Measurements from ENCODE around the gene TAOK1. TPM values are rescaled to one million over a fixed set of nuclear protein-coding genes. Genes with fewer than 3 reads are reported as not detected.

Gene TAOK1
- total RNA-seq, 1 experiment from 2014 or later = 56.3 TPM

GRCh38 chr17:29573871-29574731, 183.9 kb downstream of the TAOK1 start:
- CTCF ChIA-PET = interaction anchor here (1.6 kb wide), 2 partner anchors 17 to 204 kb away, joined by 3 to 5 read pairs; no protein-coding TSS in a partner anchor
- BruUV-seq (replicated peaks) = no TSS peak
- Histone ChIP-seq H3K9me2 (ENCODE audit: insufficient read depth) (no peaks in the 10 kb centered on the region), H3K9me3 (ENCODE audit: control insufficient read depth in 1 of 2, insufficient read depth in 1 of 2, low read depth in 1 of 2, low read length in 2 of 2) (no peaks in the 10 kb centered on the region), H2AFZ (ENCODE audit: low read depth, low read length, poor library complexity, severe bottlenecking) (no peak overlapping the region), H3K27me3 (ENCODE audit: insufficient read depth, low read length) (no peaks in the 10 kb centered on the region), H3K79me2 (ENCODE audit: insufficient read depth, low read length) (no peaks in the 10 kb centered on the region), H3K9ac (ENCODE audit: low read length) (no peak overlapping the region), H3K4me3 (replicated peaks in 1 of 2; ENCODE audit: low read depth in 1 of 2, low read length in 2 of 2) (no peak overlapping the region), H3K36me3 (ENCODE audit: control insufficient read depth in 1 of 2, insufficient read depth in 2 of 2, low read length in 2 of 2) (peaks cover 4 to 6% of the 10 kb centered on the region in 2 experiments; a peak in 2 of 4 replicates), H3K4me2 (ENCODE audit: low read length) (no peak overlapping the region), H3K27ac (ENCODE audit: low read depth, low read length) (no peak overlapping the region), H4K20me1 (ENCODE audit: insufficient read depth) (no peaks in the 10 kb centered on the region), H3K4me1 (ENCODE audit: control insufficient read depth in 1 of 2, insufficient read depth in 2 of 2, low read length in 2 of 2) (peaks cover 3 to 5% of the 10 kb centered on the region in 2 experiments; a peak in 2 of 4 replicates)
- POLR2A ChIA-PET = no interaction called here
- DNase-seq (ENCODE audit: low read depth, low spot score) (no peak), ATAC-seq (no peak)
- TF ChIP-seq ELF1 (IDR thresholded peaks at IDR 0.05; ENCODE audit: borderline replicate concordance, low read depth) (no peak), SP1 (IDR thresholded peaks at IDR 0.05; ENCODE audit: low read depth) (no peak), CBX3 (IDR thresholded peaks at IDR 0.05; ENCODE audit: low read depth) (no peak), CTCF (IDR thresholded peaks at IDR 0.05 in 2 of 3, conservative IDR thresholded peaks at IDR 0.05 in 1 of 3; ENCODE audit: borderline replicate concordance in 1 of 3, insufficient read depth in 1 of 3, low read depth in 2 of 3, low read length in 2 of 3) (no peak)
- intact Hi-C loops (cut with micrococcal nuclease) = no loop called here
- RAD21 ChIA-PET (ENCODE audit: low non-redundant PET in 1 of 2, low total read pairs in 2 of 2, uncharacterized antibody in 2 of 2, unreplicated experiment in 2 of 2) = no interaction called here

Measured in HCT116 (cell line).